Measurements from ENCODE around the gene C3orf18.

The C3orf18 gene

DNA sequence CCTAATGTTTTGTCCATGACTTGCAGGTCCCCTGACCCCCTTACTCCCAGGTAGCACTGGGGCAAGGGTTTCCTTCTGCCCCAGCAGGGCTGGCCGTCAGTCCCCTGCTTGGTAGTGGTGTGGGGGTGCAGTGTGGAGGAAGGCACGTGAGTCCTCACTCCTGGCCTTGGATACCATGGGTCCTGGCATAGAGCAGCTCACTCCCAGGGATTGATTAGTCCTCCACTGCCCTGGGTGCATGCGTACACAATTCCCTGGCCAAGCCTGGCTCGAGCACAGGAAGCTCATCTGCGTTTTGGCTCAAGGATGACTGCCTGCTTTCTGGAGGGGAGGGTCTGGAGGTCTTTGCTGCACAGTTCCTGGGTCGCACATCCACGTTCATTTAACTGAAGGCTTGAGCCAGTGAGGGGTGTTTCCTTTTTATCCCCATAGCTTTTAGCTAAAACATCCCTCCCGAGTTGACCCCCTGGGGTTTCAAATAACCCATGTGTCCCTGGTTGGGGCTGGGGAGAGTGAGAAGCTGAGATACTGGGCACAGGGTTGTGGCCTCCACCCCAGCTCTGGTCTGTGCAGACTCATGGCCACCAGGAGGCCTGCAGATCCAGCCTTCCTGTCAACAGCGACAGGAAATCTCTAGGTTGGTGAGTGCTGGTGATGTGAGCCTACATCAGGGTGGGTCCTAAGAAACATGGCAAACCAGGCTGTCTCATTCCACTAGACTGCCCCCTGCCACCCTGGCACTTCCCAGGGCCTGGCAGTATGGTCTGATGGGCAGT, 13.3 kb upstream of the C3orf18 start:
- DNase-seq (ENCODE audit: low read depth, low spot score), result no peak

DNA sequence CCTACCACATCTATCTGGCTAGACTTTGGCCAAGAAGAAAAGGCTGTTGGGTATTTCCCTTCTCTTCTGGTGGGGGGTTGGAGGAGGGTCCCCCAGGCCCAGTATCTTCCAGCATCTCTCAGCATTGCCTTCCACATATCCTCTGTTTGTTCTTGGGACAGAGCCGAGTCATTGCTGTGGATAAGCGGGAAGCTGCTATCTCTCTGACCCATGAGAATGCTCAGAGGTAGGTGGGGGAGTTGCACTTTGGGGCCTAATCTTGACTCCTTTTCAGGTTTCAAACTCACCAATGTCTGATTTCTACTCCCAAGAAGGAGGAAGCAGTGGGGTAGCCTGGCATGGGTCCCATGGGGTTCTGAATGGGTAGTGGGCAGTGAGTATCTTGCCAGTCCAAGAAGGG, 9.8 kb upstream of the C3orf18 start:
- no peak for DNase-seq (ENCODE audit: low read depth, low spot score)

DNA sequence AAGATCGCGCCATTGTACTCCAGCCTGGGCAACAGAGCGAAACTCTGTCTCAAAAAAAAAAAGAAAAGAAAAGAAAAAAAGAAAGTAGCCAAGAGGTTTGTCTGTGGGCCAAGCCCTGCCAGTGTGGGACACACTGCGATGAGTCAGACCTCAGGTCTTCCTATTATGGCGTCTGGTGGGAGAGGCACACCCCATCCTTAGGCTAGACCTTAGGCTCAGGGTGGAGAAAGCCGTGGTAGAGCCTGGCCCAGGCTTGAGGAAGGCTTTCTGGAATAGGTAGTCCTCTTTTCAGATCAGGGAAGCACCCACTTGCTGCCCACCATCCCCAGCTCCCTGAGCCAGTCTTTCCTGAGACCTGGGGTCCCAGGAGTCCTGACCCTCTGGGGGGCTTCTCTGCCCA, 7.8 kb upstream of the C3orf18 start:
- DNase-seq (ENCODE audit: low read depth, low spot score), result no peak

DNA sequence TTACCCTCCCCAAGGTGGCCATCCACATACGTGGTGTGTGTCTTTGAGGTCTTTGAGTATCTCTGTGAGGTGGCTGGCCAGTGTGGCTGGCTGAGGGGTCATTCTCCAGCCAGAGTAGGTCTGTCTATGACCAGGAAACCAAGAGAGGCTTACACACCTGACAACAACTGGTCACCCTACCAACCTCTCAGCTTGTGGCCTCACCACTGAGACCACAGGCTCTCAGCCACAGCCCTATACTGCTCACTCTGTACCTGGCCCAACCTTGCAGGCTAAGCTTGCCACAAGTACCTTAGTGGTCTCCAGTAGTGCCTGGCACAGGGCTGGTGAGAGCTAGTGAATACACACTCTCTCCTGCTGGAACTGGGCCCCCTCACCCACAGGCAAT, 6.9 kb upstream of the C3orf18 start:
- no peak for DNase-seq (ENCODE audit: low read depth, low spot score)

DNA sequence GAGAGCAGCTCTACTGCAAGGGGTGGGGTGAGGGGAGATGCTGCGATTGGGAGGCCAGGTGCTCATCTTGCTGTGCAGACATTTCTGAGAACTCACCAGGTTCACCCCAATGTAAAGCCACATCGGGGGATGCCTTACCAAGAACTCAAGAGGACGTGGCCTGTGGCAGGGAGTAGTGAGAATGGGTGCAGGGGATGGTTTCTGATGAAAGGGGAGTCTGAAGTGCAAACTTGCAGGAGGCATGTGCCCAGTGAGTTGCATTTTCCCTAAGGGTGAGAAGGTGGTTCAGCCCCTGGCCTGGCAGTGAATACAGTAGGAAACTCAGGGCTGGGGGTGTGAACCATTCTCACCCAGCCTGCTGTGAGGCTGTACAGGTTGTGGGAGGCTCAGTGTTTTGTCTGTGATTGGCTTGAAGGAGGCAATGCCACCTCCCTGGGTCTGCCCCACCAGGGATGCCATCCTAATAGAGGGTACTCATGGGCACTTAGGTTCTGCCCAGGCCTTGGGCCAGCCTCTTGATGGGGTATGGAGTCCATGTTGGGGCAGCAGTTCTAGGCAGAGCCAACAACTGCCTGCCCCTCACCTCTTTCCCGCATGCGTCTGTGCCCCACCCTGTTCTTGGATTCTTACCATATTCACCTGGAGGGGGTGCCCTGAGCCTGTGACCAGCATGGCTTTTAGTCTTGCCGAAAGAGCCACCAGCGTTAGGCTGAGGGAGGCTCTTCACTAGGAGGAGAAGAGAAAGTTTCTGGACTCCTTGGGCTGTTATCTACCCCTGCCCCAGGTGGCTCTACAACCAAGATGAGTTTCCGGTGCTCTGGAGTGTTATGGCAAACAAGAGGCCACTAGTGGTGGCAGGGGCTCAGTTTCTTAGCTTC, 6.3 kb upstream of the C3orf18 start:
- DNase-seq (ENCODE audit: low read depth, low spot score), result no peak

DNA sequence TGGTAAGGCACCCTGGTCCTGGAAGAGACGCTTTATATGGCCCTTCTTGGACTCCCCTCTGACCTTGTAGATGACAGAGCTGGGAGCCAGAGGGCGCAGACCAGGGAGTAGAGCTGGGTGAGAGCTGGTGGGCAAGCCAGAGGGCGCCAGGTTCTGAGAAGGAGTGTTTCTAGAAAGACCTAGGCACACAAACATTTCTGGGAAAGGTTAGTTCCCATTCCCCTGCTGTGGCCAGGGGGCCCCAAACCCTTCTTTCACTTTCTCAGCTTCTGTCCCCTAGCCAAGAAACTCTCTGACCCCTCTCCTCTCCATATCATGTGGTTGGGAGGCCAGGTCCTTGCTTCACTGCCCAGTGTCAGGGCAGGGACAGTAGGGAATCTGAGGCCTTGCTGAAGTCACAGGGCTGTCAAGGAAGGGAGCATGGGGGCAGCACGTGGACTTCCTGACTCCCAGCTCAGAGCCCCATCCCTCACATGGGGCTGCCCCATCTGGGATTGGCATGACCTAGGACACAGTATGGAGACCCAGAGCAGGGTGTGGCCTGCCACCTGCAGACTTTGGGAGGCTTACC, 5.3 kb upstream of the C3orf18 start:
- no peak for DNase-seq (ENCODE audit: low read depth, low spot score)

DNA sequence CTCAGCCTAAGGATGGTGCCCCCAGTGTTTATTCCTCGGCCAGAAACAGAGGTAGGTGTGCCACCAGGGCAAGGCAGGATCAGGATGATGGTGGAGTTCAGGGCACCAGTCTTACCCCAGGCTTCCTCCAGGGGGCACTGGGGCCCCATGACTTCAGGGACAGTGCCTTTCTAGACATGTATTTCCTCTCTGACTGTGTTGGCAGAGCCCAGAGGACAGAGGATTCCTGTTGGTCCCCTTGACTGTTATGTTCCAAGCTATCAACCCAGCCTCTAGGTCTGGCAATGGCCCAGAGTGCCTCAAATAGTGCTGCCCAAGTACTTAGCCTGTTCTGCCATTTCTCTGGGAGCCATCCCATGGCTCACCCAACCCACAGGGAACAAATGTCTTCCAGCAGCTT, 4.6 kb upstream of the C3orf18 start:
- peak; percentile 84 for DNase-seq (ENCODE audit: low read depth, low spot score)

DNA sequence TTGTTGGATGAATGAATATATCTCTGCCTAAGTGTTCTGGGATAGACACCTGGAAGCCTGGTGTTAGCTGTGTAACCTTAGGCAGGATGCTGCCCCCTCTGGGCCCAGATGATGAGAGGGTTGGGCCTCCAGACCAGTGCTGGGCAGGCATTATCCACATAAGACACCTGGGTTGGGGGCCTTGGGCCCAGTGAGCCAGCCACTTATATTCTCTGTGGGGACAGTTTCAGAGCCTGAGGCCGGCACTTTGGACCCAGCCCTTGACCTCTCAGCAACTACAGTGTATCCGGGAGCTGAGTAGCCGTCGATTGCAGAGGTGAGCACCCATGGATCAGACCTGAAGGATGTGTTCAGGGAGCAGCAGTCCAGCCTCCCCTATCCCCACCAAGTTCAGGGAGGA, 3.9 kb upstream of the C3orf18 start:
- DNase-seq (ENCODE audit: low read depth, low spot score), result no peak

DNA sequence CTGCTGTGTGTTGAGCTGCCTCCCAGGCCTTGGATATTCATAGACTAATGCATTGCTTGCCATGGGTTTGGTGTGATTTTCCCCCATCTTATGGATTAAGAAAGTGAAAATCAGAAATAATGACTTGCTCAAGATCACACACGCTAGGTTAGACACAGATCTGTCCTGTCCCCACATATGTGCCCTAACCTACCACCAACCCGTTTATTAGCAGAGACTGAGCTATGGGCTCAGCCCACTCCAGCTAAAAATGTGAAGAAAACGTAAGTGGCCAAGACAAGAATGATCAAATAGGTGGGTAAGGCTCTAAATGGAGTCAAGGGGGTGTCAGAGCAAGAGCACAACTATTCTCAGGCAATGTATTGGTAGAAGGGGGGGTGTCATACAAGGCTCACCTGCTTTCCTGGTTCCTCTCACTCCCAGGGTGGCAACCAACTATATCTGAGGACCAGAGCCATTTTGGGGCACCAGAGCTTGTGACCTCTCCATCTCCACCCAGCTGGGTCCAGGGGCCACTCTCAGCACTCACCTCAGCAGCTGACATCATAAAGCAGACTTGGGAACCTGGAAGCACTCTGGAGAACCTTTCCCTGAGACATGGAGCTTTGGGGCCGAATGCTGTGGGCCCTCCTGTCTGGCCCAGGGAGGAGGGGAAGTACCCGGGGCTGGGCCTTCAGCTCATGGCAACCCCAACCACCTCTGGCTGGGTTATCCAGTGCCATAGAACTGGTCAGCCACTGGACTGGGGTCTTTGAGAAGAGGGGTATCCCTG, 3.1 kb upstream of the C3orf18 start:
- no peak for DNase-seq (ENCODE audit: low read depth, low spot score)

DNA sequence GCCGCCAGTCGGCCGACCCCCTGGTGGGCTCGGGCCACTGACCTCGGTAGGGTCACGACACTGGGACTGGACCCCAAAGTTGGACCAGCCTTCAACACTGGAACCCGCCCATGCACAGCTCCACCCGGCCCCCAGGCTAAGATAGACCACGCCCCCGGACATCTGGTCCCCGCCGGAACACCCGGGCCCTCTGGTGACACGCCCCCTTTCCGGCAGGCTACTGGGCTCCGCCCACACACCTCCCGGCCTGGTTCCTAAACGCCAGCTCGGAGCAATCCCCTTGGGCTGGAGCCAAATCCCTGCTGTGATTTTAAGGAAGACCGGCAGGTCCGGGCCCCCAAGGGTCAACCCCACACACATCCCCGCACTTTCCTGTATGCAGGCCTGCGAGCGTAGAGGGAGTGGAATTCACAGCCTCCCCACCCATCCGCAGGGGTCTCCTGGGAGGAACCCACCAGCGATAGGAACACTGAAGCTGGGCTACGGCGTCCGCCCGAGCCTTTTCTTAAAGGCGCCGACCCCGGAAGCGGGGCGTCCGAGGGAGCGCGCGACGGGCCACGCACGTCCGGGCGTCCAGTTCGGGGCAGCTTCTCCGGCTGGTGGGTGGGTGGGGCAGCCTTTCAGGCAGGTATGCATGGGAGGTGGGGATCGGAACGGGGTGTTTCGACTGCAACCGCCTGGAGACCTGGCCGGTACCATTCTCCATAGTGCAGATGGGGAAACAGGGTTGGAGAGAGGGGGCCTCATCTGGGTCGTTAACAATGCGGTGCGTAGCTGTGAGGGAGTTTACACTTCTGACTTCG, 1.6 kb upstream of the C3orf18 start, which contains the start of gene HEMK1:
Gene HEMK1 (plus strand): TSS at position 576 of the 803 bp plus-strand sequence. CDS start 1,583 bp downstream, outside the sequence.
- DNase-seq (ENCODE audit: low read depth, low spot score), result peak; percentile 97

DNA sequence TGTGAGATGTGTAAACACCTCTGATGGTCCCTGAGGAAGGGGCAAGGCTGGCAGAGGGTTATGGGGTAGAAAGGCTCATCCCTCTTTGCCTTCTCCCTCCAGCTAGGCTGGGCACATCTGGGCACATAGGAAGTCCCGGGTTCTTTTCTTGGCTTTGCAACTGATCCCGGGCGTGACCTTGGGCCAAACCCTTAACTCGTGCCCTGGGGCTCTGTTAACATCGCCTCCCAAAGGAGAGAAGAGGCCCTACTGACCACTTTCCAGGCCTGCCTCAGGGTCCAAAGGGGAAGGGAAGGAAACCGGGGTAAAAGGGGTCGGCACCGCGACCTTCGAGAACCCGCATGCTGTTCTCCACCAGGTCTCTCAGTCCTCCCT, 549 bp downstream of the C3orf18 start:
- peak; percentile 15 for DNase-seq (ENCODE audit: low read depth, low spot score)

DNA sequence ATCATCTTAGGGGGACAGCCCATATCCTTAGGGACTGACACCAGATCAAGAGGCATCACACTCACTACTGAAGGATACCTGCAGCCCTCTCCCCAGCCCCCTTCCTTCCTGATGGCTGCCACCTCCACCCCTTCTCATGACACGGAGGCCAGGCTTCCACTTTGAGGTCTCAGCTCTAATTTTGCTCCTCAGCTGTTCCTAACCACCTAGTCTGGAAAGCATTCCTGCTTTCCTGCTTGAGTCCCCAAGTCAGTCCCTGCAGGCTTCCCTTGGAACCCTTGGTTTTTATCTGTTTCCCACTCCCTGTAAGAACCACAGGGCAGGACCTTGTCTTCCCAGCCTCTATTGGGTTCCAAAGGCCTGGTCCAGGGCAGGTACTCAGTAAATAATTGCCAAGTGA, 3.2 kb downstream of the C3orf18 start:
- DNase-seq (ENCODE audit: low read depth, low spot score), result no peak

DNA sequence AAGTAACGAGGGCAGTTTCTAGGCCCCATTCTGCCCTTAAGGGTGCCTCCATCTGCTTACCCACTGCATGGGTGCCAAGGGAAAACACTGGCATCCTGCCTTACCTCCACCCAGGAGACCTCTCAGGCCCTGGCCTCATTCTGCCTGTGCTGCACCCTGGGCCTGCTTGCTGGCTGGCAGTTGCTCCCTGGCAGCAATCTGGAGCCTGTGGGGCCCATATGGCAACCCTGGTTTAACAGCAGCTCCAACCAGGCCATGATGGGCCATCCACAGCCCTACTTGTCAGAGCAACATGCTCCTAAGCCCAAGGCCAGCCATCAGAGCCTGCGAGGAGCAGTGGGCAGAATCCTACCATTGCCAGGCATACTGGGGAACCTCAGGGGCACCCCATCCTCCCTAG, 3.7 kb downstream of the C3orf18 start:
- DNase-seq (ENCODE audit: low read depth, low spot score), result no peak

DNA sequence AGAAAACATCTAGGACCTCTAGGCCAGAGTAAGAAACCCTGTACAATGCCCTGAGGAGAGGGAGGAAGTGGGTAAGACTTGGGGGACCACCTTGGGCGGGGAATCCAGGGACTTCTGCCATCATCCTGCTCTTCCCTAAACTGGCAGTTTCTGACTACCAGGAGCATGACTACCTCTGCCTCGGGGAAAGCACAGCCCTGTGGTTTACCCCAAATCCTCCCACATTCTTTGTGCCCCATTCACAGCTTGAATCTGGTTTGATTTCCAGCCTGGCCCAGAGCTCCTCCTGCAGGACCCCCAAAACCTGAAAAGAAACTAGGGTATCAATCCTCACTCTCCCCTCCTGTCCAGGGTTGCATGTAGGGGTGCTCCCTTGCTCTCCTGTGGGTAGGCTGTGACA, 4.7 kb downstream of the C3orf18 start:
- no peak for DNase-seq (ENCODE audit: low read depth, low spot score)

DNA sequence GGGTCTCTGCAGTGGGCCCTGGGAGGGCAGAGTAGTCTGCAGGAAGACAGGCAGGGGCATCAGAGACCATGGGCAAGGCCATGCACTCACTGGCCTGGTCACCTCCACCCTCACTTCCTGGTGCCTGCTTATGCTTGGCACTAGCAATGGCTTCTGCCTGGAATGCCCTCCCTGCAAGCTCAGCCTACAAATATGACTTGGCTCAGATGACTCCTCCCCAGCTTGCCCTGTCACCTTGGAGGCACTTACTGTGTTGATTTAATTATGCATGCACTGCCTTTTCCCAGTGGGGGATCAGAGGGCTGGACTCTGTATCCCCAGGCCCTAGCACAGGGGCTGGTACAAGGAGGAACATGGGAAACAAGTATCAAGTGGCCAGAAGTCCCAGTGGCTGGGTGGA, 7.8 kb downstream of the C3orf18 start:
- peak; percentile 49 for DNase-seq (ENCODE audit: low read depth, low spot score)

DNA sequence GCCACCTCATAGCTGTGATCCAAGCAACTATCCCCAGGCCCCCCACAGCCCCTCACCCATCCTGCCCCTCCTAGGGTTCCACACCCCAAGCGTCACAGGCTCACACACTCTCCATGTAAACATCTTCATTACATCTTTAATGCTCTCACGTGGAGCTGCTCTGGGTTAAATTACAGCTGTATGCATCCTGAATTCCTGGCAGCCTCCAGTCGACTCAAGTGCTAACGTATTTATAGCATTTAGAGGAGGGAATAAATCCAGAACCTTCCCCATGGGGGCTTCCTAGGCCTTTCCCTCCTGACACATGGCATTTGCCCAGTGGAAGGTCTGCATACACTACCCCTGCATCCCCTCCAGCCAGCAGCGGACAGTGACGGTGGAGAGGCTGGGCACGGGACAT, 9.6 kb downstream of the C3orf18 start:
- no peak for DNase-seq (ENCODE audit: low read depth, low spot score)

DNA sequence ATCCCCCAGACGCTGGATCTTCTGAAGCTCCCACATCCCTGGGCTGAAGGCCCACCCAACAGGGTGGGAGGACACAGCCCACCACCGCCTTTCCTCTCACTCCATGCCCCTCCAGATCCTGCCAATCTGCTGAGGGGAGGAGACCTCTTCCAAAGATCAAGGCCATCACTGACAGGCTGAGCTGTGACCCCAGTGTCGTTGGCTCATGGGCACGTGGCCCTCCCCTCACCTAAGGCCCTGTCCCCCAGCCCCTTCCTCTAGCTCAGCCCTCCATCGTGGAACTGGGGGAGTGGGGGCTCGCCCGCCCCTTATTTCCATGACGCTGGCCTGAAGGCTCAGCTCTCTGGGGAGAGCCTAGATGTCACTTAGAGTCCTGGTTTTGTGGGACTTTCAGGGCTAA, 10.4 kb downstream of the C3orf18 start:
- no peak for DNase-seq (ENCODE audit: low read depth, low spot score)

DNA sequence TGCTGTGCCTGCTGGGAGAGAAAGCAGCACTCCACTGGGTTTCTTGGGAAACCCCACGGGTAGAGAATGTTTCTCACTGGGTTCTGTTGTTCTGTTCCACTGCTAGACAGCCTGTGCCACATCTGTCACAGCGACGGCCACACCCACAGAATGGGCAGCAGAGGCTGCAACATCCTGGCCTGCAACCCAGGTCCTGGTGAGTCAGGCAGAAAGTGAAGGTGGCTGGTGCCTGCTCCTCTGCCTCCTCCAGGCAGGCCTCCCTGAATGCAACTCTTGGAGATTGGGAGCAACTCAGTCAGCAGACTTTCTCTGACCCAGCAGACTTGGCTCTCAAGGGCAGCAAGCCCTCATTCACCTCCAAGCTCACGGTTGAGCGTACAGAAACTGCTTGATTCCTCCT, 13.0 kb downstream of the C3orf18 start:
- no peak for DNase-seq (ENCODE audit: low read depth, low spot score)

DNA sequence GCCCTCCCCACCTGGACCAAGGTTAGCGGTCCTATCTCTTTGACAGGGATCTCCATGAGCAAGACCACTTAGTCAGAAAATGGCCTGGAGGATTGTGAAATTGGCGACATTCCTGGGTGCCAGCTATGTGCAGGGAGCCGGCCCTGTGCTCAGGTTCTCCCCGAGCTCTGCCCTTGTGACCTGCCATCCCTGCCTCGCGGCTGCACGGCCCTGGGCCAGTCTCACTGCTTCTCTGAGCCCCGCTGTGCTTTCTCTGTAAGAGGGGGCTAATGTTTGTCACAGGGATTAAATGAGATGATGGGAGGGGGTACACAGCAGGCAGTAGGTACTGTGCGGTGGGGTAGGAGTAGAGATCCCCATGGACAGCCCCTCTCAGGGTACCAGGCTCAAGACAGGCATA, 14.9 kb downstream of the C3orf18 start:
- no peak for DNase-seq (ENCODE audit: low read depth, low spot score)

DNA sequence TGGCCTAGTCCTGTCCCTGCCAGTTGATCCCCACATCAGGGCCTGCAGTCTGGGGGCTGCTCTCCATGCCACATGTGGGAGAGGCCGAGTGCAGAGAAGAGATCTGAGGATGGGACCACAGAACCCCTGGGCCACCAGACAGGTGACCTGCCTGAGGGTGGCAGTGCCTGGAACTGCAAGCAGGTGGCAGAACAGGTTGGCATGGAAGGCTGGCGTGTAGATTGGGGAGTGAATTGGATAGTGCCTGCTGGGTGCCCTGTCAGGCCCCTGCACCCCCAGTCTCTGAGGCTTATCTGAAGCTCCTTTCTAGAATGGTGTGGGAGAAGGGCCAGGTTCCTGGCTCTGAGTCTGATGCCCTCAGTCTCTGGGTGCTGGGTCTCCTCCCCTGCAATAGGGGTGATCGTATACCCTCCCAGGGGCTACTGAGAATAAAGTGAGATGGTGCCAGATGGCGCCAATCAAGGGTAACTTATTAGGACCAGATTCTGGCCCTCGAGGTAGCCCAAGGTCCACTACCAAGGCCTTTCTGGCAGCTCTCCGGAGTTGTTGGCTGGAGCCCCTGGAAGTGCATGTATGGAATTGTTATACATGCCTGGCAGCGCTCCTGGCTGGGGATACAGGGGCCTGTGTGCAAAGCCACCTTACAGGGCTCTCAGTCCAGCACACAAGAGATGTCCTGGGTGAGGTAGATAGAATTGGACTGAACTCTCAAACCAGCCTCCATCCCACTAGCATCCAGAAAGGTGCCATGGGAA, 15.7 kb downstream of the C3orf18 start:
- DNase-seq (ENCODE audit: low read depth, low spot score), result no peak

Data from ELF-1 (cell line).